Rectal smooth muscle tissue (tissue), 1 donor: ENCODE data around the gene USF2.
"Not testable (repeated sequence)": the region's sequence is repeated elsewhere in the genome, so short reads cannot be mapped to it uniquely, and the experiment has no call there.

ENCODE experiments used
- H3K27ac ChIP-seq: one replicate; pipeline ENCODE4 v1.7.0; 2013; ENCODE audit warnings: low read depth, low read length, inconsistent platforms
- H3K27me3 ChIP-seq: one replicate; pipeline ENCODE4 v1.7.0; 2013; ENCODE audit warnings: low read length; ENCODE audit not compliant: control insufficient read depth, insufficient read depth
- H3K36me3 ChIP-seq: one replicate; pipeline ENCODE4 v1.7.0; 2013; ENCODE audit warnings: low read length; ENCODE audit not compliant: control insufficient read depth, insufficient read depth
- H3K4me1 ChIP-seq: one replicate; pipeline ENCODE4 v1.7.0; 2013; ENCODE audit warnings: low read length; ENCODE audit not compliant: control insufficient read depth, insufficient read depth
- H3K4me3 ChIP-seq: one replicate; pipeline ENCODE4 v1.7.0; 2013; ENCODE audit warnings: low read length
- H3K9ac ChIP-seq: one replicate; pipeline ENCODE4 v1.7.0; 2013; ENCODE audit warnings: low read length

USF2 gene

GRCh38 chr19:35268536-35269437, at the start of gene USF2:
Gene USF2 (plus strand): TSS chr19:35268962. CDS start chr19:35269102, 140 bp downstream.
- Histone ChIP-seq H3K4me3 (peak within 1 kb of the TSS; percentile 81), H3K9ac (peak within 1 kb of the TSS; percentile 22), H3K27me3 (no peaks in the 10 kb centered on the region), H3K36me3 (peaks cover 19% of the 10 kb centered on the region), H3K4me1 (peaks cover 8% of the 10 kb centered on the region), H3K27ac (peak within 1 kb of the TSS; percentile 91)

- Histone ChIP-seq H3K36me3 (no peaks in the 10 kb centered on the region), H3K27ac (no peak overlapping the region), H3K4me1 (no peaks in the 10 kb centered on the region), H3K9ac (no peak overlapping the region), H3K27me3 (no peaks in the 10 kb centered on the region), H3K4me3 (no peak overlapping the region)
These were observed 49.8 kb upstream of the USF2 start for GRCh38 chr19:35219008-35219407.

GRCh38 chr19:35220315-35220921, 48.3 kb upstream of the USF2 start:
- Histone ChIP-seq H3K4me1 (no peaks in the 10 kb centered on the region), H3K27me3 (no peaks in the 10 kb centered on the region), H3K9ac (no peak overlapping the region), H3K36me3 (no peaks in the 10 kb centered on the region), H3K4me3 (peak overlapping the region; percentile 8), H3K27ac (no peak overlapping the region)

GRCh38 chr19:35220973-35221590, 47.7 kb upstream of the USF2 start:
- H3K36me3 ChIP-seq, H3K4me1 ChIP-seq, H3K27me3 ChIP-seq, H3K27ac ChIP-seq, H3K9ac ChIP-seq, H3K4me3 ChIP-seq: not testable (repeated sequence)

GRCh38 chr19:35222373-35223015, 46.3 kb upstream of the USF2 start:
- Histone ChIP-seq H3K4me1 (no peaks in the 10 kb centered on the region), H3K27ac (no peak overlapping the region), H3K36me3 (no peaks in the 10 kb centered on the region), H3K9ac (no peak overlapping the region), H3K27me3 (no peaks in the 10 kb centered on the region), H3K4me3 (no peak overlapping the region)

- Histone ChIP-seq H3K4me3 (no peak overlapping the region), H3K4me1 (no peaks in the 10 kb centered on the region), H3K27ac (no peak overlapping the region), H3K9ac (no peak overlapping the region), H3K27me3 (no peaks in the 10 kb centered on the region), H3K36me3 (no peaks in the 10 kb centered on the region)
These were observed 45.5 kb upstream of the USF2 start for GRCh38 chr19:35223084-35223790.

GRCh38 chr19:35223862-35224505, 44.8 kb upstream of the USF2 start:
- Histone ChIP-seq H3K4me3 (no peak overlapping the region), H3K9ac (no peak overlapping the region), H3K27me3 (no peaks in the 10 kb centered on the region), H3K4me1 (no peaks in the 10 kb centered on the region), H3K27ac (no peak overlapping the region), H3K36me3 (no peaks in the 10 kb centered on the region)

GRCh38 chr19:35224681-35225571, 43.8 kb upstream of the USF2 start:
- Histone ChIP-seq H3K9ac (no peak overlapping the region), H3K27ac (no peak overlapping the region), H3K4me3 (no peak overlapping the region), H3K36me3 (no peaks in the 10 kb centered on the region), H3K4me1 (no peaks in the 10 kb centered on the region), H3K27me3 (no peaks in the 10 kb centered on the region)

GRCh38 chr19:35225951-35226350, 42.8 kb upstream of the USF2 start:
- H3K4me1 ChIP-seq = no peaks in the 10 kb centered on the region
- H3K4me3 ChIP-seq = no peak overlapping the region
- H3K27ac ChIP-seq = no peak overlapping the region
- no peak overlapping the region for H3K9ac ChIP-seq
- H3K27me3 ChIP-seq = no peaks in the 10 kb centered on the region
- no peaks in the 10 kb centered on the region for H3K36me3 ChIP-seq

GRCh38 chr19:35226748-35227147, 42.0 kb upstream of the USF2 start:
- no peak overlapping the region for H3K4me3 ChIP-seq
- H3K36me3 ChIP-seq = no peaks in the 10 kb centered on the region
- no peaks in the 10 kb centered on the region for H3K4me1 ChIP-seq
- no peaks in the 10 kb centered on the region for H3K27me3 ChIP-seq
- H3K27ac ChIP-seq = no peak overlapping the region
- H3K9ac ChIP-seq = no peak overlapping the region
